Measurements from ENCODE around the gene EPS15. TPM values are rescaled to one million over a fixed set of nuclear protein-coding genes. Genes with fewer than 3 reads are reported as not detected.
"Not testable (repeated sequence)": the region's sequence is repeated elsewhere in the genome, so short reads cannot be mapped to it uniquely, and the experiment has no call there.

EPS15 gene
- total and polyA plus RNA-seq, 2 experiments from 2014 or later, result 14.9 to 46.0 TPM

DNA sequence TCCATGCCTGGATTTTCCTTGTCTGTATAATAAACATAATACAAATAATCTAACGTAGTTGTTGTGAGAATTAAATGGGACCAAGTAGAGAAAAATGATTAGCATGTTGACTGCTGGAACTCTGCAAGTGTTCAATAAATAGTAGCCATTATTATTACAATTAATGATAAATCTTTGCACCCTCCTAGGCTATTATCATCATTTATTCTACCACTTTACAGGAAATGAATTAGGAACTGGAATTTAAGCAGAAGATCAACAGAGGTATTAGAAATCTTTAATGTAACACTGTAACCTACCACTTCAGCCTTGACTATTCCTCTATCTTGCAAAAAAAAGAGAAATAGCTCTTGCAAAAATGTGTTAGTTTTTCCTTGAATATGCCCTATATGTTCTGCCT, 126.8 kb downstream of the EPS15 start:
- DNase-seq (ENCODE audit: low spot score), result no peak
- TF ChIP-seq CTCF (IDR thresholded peaks at IDR 0.05; ENCODE audit: poor library complexity) (no peak), EZH2phosphoT487 (IDR thresholded peaks at IDR 0.05; ENCODE audit: low read depth, severe bottlenecking, unreplicated experiment) (no peak)
- H3K27ac ChIP-seq, result no peak overlapping the region
- no peak overlapping the region for H2AFZ ChIP-seq
- no peaks in the 10 kb centered on the region for H3K9me3 ChIP-seq (ENCODE audit: low read depth)
- H3K79me2 ChIP-seq, result no peaks in the 10 kb centered on the region
- no peak overlapping the region for H3K4me3 ChIP-seq
- H3K4me2 ChIP-seq, result no peak overlapping the region
- no peaks in the 10 kb centered on the region for H3K36me3 ChIP-seq (replicated peaks; ENCODE audit: insufficient read depth, low read depth)
- H3K27me3 ChIP-seq, result no peaks in the 10 kb centered on the region
- WGBS (ENCODE audit: low lambda C conversion rate, missing lambda C conversion rate), result 94% methylated on average over 1 of the region's 1 CpG
- no peaks in the 10 kb centered on the region for H3K4me1 ChIP-seq (ENCODE audit: insufficient read depth)
- no peaks in the 10 kb centered on the region for H3K9me2 ChIP-seq (replicated peaks; ENCODE audit: insufficient read depth)
- no peaks in the 10 kb centered on the region for H4K20me1 ChIP-seq (ENCODE audit: insufficient read depth, poor library complexity, severe bottlenecking)

DNA sequence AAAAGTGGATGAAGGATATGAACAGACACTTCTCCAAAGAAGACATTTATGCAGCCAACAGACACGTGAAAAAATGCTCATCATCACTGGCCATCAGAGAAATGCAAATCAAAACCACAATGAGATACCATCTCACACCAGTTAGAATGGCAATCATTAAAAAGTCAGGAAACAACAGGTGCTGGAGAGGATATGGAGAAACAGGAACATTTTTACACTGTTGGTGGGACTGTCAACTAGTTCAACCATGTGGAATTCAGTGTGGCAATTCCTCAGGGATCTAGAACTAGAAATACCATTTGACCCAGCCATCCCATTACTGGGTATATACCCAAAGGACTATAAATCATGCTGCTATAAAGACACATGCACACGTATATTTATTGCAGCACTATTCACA, 128.4 kb downstream of the EPS15 start:
- not testable (repeated sequence) for H4K20me1 ChIP-seq (ENCODE audit: insufficient read depth, poor library complexity, severe bottlenecking); H3K36me3 ChIP-seq (replicated peaks; ENCODE audit: insufficient read depth, low read depth); H3K79me2 ChIP-seq; H2AFZ ChIP-seq; H3K4me2 ChIP-seq; H3K9me2 ChIP-seq (replicated peaks; ENCODE audit: insufficient read depth); H3K4me3 ChIP-seq; DNase-seq (ENCODE audit: low spot score); H3K9me3 ChIP-seq (ENCODE audit: low read depth); H3K27me3 ChIP-seq; H3K27ac ChIP-seq; H3K4me1 ChIP-seq (ENCODE audit: insufficient read depth)
- WGBS (ENCODE audit: low lambda C conversion rate, missing lambda C conversion rate), result 79% methylated on average over 2 of the region's 2 CpGs

DNA sequence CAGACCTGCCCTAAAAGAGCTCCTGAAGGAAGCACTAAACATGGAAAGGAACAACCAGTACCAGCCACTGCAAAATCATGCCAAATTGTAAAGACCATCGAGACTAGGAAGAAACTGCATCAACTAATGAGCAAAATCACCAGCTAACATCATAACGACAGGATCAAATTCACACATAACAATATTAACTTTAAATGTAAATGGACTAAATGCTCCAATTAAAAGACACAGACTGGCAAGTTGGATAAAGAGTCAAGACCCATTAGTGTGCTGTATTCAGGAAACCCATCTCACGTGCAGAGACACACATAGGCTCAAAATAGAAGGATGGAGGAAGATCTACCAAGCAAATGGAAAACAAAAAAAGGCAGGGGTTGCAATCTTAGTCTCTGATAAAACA, 131.8 kb downstream of the EPS15 start:
- not testable (repeated sequence) for H3K9me2 ChIP-seq (replicated peaks; ENCODE audit: insufficient read depth); H3K79me2 ChIP-seq; H3K27ac ChIP-seq; H2AFZ ChIP-seq; H3K27me3 ChIP-seq; H4K20me1 ChIP-seq (ENCODE audit: insufficient read depth, poor library complexity, severe bottlenecking); H3K4me1 ChIP-seq (ENCODE audit: insufficient read depth); H3K4me2 ChIP-seq; H3K4me3 ChIP-seq; DNase-seq (ENCODE audit: low spot score); H3K36me3 ChIP-seq (replicated peaks; ENCODE audit: insufficient read depth, low read depth)
- WGBS (ENCODE audit: low lambda C conversion rate, missing lambda C conversion rate), result 95% methylated on average over 3 of the region's 3 CpGs
- peaks cover 11% of the 10 kb centered on the region for H3K9me3 ChIP-seq (ENCODE audit: low read depth)

- over 99% methylated on average over 5 of the region's 5 CpGs for WGBS (ENCODE audit: low lambda C conversion rate, missing lambda C conversion rate)
- H3K79me2 ChIP-seq; H3K4me1 ChIP-seq (ENCODE audit: insufficient read depth); H3K36me3 ChIP-seq (replicated peaks; ENCODE audit: insufficient read depth, low read depth); H3K4me3 ChIP-seq; H3K9me2 ChIP-seq (replicated peaks; ENCODE audit: insufficient read depth); H3K4me2 ChIP-seq; H2AFZ ChIP-seq; DNase-seq (ENCODE audit: low spot score); H3K27ac ChIP-seq; H4K20me1 ChIP-seq (ENCODE audit: insufficient read depth, poor library complexity, severe bottlenecking); H3K27me3 ChIP-seq: not testable (repeated sequence)
- peaks cover 11% of the 10 kb centered on the region for H3K9me3 ChIP-seq (ENCODE audit: low read depth)
Observed at GRCh38 chr1:51386259-51386658, 132.8 kb downstream of the EPS15 start.

GRCh38 chr1:51385776-51386175, 133.3 kb downstream of the EPS15 start:
- no peaks in the 10 kb centered on the region for H3K4me1 ChIP-seq (ENCODE audit: insufficient read depth)
- DNase-seq (ENCODE audit: low spot score), result no peak
- no peak overlapping the region for H3K4me2 ChIP-seq
- no peak overlapping the region for H3K27ac ChIP-seq
- no peaks in the 10 kb centered on the region for H4K20me1 ChIP-seq (ENCODE audit: insufficient read depth, poor library complexity, severe bottlenecking)
- TF ChIP-seq CTCF (IDR thresholded peaks at IDR 0.05; ENCODE audit: poor library complexity) (no peak), EZH2phosphoT487 (IDR thresholded peaks at IDR 0.05; ENCODE audit: low read depth, severe bottlenecking, unreplicated experiment) (no peak), EZH2 (IDR thresholded peaks at IDR 0.05; ENCODE audit: borderline replicate concordance) (no peak)
- H3K9me3 ChIP-seq (ENCODE audit: low read depth), result peaks cover 11% of the 10 kb centered on the region
- H3K9me2 ChIP-seq (replicated peaks; ENCODE audit: insufficient read depth), result no peaks in the 10 kb centered on the region
- no peak overlapping the region for H2AFZ ChIP-seq
- H3K4me3 ChIP-seq, result no peak overlapping the region
- H3K36me3 ChIP-seq (replicated peaks; ENCODE audit: insufficient read depth, low read depth), result no peaks in the 10 kb centered on the region
- no peaks in the 10 kb centered on the region for H3K27me3 ChIP-seq
- H3K79me2 ChIP-seq, result no peaks in the 10 kb centered on the region
- WGBS (ENCODE audit: low lambda C conversion rate, missing lambda C conversion rate), result 100% methylated on average over 2 of the region's 2 CpGs

All from hepatocyte (in vitro differentiated cells).